HEK293 (cell line): ENCODE results near the gene CACNA1G.

Experiments
- CTCF ChIA-PET: fragments of 350-600 bp; formaldehyde crosslinking; extraction: SDS; loops from one replicate; lab custom pipeline; 2021; ENCODE audit warnings: antibody characterized with exemption; lab: Yijun Ruan, JAX
- POLR2A ChIA-PET: fragments of 300-600 bp; formaldehyde crosslinking; extraction: SDS; loops from one replicate; lab custom pipeline; 2020; ENCODE audit warnings: antibody characterized with exemption, inconsistent platforms; lab: Yijun Ruan, JAX
- H3K27ac ChIP-seq: fragments of 200-500 bp; sonication (Bioruptor generic); 2 replicates; pipeline ENCODE4 v1.5.1; 2014; ENCODE audit warnings: low read depth, low read length, control low read depth, inconsistent platforms; ENCODE audit errors: extremely low read depth
- H3K36me3 ChIP-seq, 2 experiments: fragments of 200-500 bp in 1 of 2; sonication (Bioruptor generic) in 1 of 2; 1 replicate in 1 of 2; 2 replicates in 1 of 2; pipeline ENCODE4 v1.5.1; 2014 to 2017; ENCODE audit warnings: inconsistent platforms in 2 of 2, low read length in 2 of 2; ENCODE audit not compliant: control insufficient read depth in 2 of 2, insufficient read depth in 1 of 2
- H3K4me1 ChIP-seq: fragments of 200-500 bp; sonication (Bioruptor generic); 2 replicates; pipeline ENCODE4 v1.5.1; 2014; ENCODE audit warnings: mild to moderate bottlenecking, low read length, inconsistent platforms; ENCODE audit not compliant: control insufficient read depth, insufficient read depth
- H3K4me3 ChIP-seq: 2 replicates; pipeline ENCODE4 v1.5.1; 2011; ENCODE audit warnings: low read depth, mild to moderate bottlenecking, control low read depth, low read length, moderate library complexity
- H3K9me3 ChIP-seq: fragments of 200-500 bp; sonication (Bioruptor generic); 2 replicates; pipeline ENCODE4 v1.5.1; 2014; ENCODE audit warnings: low read depth, low read length, inconsistent platforms; ENCODE audit not compliant: control insufficient read depth, insufficient read depth
- AEBP2 ChIP-seq: fragments of 450-650 bp; formaldehyde crosslinking; IDR thresholded peaks from 2 replicates; pipeline ENCODE4 v1.5.1; 2016; ENCODE audit warnings: missing biosample characterization, missing genetic modification characterization, borderline replicate concordance
- GLIS1 ChIP-seq: fragments of 450-650 bp; formaldehyde crosslinking; IDR thresholded peaks from 2 replicates; pipeline ENCODE4 v1.5.1; 2016; ENCODE audit warnings: missing biosample characterization, missing genetic modification characterization
- GLIS2 ChIP-seq: fragments of 450-650 bp; formaldehyde crosslinking; IDR thresholded peaks from 2 replicates; pipeline ENCODE4 v1.5.1; 2016; ENCODE audit warnings: missing biosample characterization, missing genetic modification characterization
- HIC1 ChIP-seq: fragments of 450-650 bp; formaldehyde crosslinking; IDR thresholded peaks from 2 replicates; pipeline ENCODE4 v1.5.1; 2016; ENCODE audit warnings: missing biosample characterization, missing genetic modification characterization
- PATZ1 ChIP-seq: fragments of 450-650 bp; formaldehyde crosslinking; IDR thresholded peaks from 2 replicates; pipeline ENCODE4 v1.5.1; 2016; ENCODE audit warnings: missing biosample characterization, missing genetic modification characterization
- PRDM10 ChIP-seq: fragments of 450-650 bp; formaldehyde crosslinking; IDR thresholded peaks from 2 replicates; pipeline ENCODE4 v1.5.1; 2016; ENCODE audit warnings: missing biosample characterization, missing genetic modification characterization
- TRIM28 ChIP-seq: IDR thresholded peaks from 2 replicates; pipeline ENCODE4 v1.6.1; 2011; ENCODE audit warnings: low read length, control low read depth, borderline replicate concordance
- WT1 ChIP-seq: fragments of 450-650 bp; formaldehyde crosslinking; IDR thresholded peaks from 2 replicates; pipeline ENCODE4 v1.5.1; 2016; ENCODE audit warnings: missing biosample characterization, missing genetic modification characterization
- YY2 ChIP-seq: fragments of 450-650 bp; formaldehyde crosslinking; IDR thresholded peaks from 2 replicates; pipeline ENCODE4 v1.5.1; 2016; ENCODE audit warnings: missing biosample characterization, missing genetic modification characterization
- ZBTB20 ChIP-seq: fragments of 450-650 bp; formaldehyde crosslinking; IDR thresholded peaks from 2 replicates; pipeline ENCODE4 v1.5.1; 2016; ENCODE audit warnings: missing biosample characterization, missing genetic modification characterization
- ZBTB8A ChIP-seq: fragments of 450-650 bp; formaldehyde crosslinking; IDR thresholded peaks from 2 replicates; pipeline ENCODE4 v1.5.1; 2016; ENCODE audit warnings: missing biosample characterization, missing genetic modification characterization
- ZIC2 ChIP-seq: fragments of 450-650 bp; formaldehyde crosslinking; IDR thresholded peaks from 2 replicates; pipeline ENCODE4 v1.5.1; 2016; ENCODE audit warnings: missing biosample characterization, missing genetic modification characterization
- ZNF138 ChIP-seq: fragments of 450-650 bp; formaldehyde crosslinking; IDR thresholded peaks from 2 replicates; pipeline ENCODE4 v1.5.1; 2016; ENCODE audit warnings: missing biosample characterization, missing genetic modification characterization, borderline replicate concordance
- ZNF335 ChIP-seq: fragments of 450-650 bp; formaldehyde crosslinking; conservative IDR thresholded peaks from 2 replicates; pipeline ENCODE4 v1.5.1; 2016; ENCODE audit warnings: missing biosample characterization, missing genetic modification characterization
- ZNF513 ChIP-seq: fragments of 450-650 bp; IDR thresholded peaks from 2 replicates; pipeline ENCODE4 v1.5.1; 2018; ENCODE audit warnings: missing biosample characterization, missing genetic modification characterization
- ZNF529 ChIP-seq: fragments of 450-650 bp; formaldehyde crosslinking; IDR thresholded peaks from 2 replicates; pipeline ENCODE4 v1.5.1; 2017; ENCODE audit warnings: missing genetic modification characterization, missing biosample characterization; ENCODE audit not compliant: insufficient replicate concordance
- ZNF561 ChIP-seq: fragments of 450-650 bp; IDR thresholded peaks from 2 replicates; pipeline ENCODE4 v1.5.1; 2018; ENCODE audit warnings: missing biosample characterization, missing genetic modification characterization, borderline replicate concordance
- ZNF785 ChIP-seq: fragments of 450-650 bp; formaldehyde crosslinking; IDR thresholded peaks from 2 replicates; pipeline ENCODE4 v1.5.1; 2016; ENCODE audit warnings: missing biosample characterization, missing genetic modification characterization
- ZXDB ChIP-seq: fragments of 450-650 bp; formaldehyde crosslinking; IDR thresholded peaks from 2 replicates; pipeline ENCODE4 v1.5.1; 2016; ENCODE audit warnings: missing biosample characterization, missing genetic modification characterization

The CACNA1G gene

GRCh38 chr17:50560931-50561745 is 623 bp downstream of the CACNA1G start:
- CTCF ChIA-PET: interaction anchor here (0.5 to 3.4 kb wide), 11 partner anchors 9 to 277 kb away, joined by 3 to 24 read pairs (median 5); partner anchors contain the start of gene SPATA20
- TF ChIP-seq WT1 (tag by site-specific recombination) (no peak), ZNF561 (tag by site-specific recombination) (no peak), YY2 (no peak), ZNF785 (no peak), ZBTB8A (tag by site-specific recombination) (peak; percentile 74), ZXDB (tag by site-specific recombination) (0 out of 2 replicates have a peak, but pooled peaks have one; percentile 25), GLIS1 (tag by site-specific recombination) (peak; percentile 37; the same call in 1 of the 2 replicates), TRIM28 (no peak), ZNF513 (tag by site-specific recombination) (0 out of 2 replicates have a peak, but pooled peaks have one; percentile 27), ZNF529 (no peak), HIC1 (tag by site-specific recombination) (no peak), GLIS2 (peak; percentile 31; the same call in 1 of the 2 replicates), ZNF335 (tag by site-specific recombination) (peak; percentile 66), AEBP2 (tag by site-specific recombination) (no peak), PATZ1 (tag by site-specific recombination) (peak; percentile 52; the same call in 1 of the 2 replicates), ZBTB20 (tag by site-specific recombination) (peak; percentile 72; the same call in 1 of the 2 replicates), ZIC2 (tag by site-specific recombination) (peak; percentile 80), PRDM10 (tag by site-specific recombination) (no peak), ZNF138 (tag by site-specific recombination) (no peak)
- TF ChIP-seq, all 188 proteins: peak for 9
- Histone ChIP-seq H3K4me1 (peaks cover 5% of the 10 kb centered on the region; the same call in 1 of the 2 replicates), H3K9me3 (no peaks in the 10 kb centered on the region), H3K27ac (no peak overlapping the region; the same call in 1 of the 2 replicates), H3K36me3 (no peaks in the 10 kb centered on the region), H3K4me3 (peak overlapping the region; percentile 38)
- POLR2A ChIA-PET: interaction anchor here (0.6 to 1.7 kb wide), 10 partner anchors 11 to 305 kb away, joined by 3 to 13 read pairs (median 5); partner anchors contain the start of genes LUC7L3, SPATA20 and TOB1
